HG03439 (cell line): ENCODE results near the gene TMEM119.
A peak's percentile ranks its signal among the peaks of the same experiment; 100 is the strongest.

Source experiments
- ATAC-seq: cut with Tn5 transposase; IDR thresholded peaks from one replicate; pipeline ENCODE4 v1.9.1; 2021; ENCODE audit warnings: mild to moderate bottlenecking, moderate library complexity; ENCODE audit not compliant: unreplicated experiment

TMEM119 gene

DNA sequence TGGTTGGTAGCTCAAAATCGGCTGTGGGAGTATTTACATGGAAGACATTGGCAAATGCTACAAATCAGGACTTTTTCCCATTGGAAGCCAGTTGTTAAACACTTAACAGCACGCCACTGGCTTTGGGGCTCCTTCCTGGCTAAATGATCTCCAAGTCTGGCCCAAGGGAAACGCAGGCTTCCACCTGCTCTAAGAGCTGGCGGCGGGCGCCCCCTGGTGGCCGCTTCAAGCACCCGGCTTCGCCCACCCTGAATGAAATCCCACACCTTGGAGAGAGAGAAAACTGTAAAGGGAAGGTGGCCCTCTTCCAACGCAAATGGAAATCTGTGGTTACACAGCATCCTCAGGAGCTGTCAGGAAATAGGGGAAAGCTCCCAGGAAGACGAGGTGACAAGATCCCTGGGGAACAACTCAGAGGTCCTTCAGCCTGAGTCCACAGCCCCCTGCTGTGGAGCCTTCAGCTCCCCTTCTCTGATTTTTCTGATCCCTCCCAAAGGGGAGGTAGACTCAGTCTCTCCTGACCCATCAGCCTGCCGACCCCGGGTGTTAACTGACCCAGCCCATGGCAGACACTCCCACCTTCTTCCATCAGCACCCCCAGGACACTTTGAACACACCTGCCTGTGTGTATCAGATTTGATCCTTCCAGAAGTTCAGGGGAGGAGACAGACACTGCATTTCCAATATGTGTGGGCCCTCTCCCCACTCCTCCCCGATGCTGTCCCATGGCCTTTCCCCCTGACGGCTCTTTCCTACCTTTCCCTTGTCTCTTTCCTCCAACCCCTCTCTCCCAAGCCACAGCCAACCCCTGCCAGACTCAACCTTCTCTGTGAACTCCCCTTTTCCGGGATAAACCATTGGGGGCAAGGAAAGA, 20.4 kb upstream of the TMEM119 start:
- ATAC-seq, result peak; percentile 43

DNA sequence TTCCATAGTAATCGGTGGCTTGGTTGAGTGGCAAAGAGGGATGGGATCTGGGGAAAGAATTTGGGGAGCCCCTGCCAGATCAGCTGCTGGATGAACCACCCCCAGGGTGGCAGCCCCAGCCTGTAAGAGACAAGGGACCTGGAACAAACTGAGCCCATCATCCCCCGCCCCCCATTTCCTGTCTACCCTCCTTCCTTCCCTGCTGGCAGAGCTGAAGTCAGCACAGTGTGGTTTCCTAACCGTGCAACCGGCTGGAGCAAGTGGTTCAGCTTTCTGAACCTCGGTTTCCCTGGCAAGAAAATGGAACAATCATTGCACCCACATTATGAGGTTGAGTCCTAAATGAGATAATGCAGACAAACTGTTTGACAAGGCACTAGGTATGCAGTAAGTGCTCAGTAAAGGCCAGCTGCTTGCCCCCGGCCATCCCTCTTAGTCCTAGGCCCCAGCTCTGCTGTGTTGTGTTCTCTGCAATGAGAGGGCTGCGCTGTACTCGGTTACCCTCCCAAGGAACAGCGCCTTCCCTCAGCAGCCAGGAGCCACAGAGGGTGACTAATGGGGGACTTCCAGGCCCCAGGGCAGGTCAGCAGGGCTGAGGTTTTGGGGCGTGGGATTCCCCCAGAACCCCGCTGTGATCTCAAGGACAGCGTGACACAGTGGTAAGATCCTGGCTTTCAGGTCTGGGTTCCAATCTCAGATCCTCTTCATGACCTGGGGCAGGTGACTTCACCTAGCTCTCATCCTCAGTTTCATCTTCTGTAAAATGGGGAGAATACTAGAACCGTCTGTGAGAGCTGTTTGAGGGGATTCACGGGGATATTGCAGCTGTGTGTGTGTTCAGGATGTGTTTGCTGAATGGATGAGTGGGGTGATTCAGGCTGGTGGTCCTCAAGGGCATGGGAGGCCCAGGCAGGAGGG, 19.3 kb upstream of the TMEM119 start:
- ATAC-seq, result peak; percentile 87

DNA sequence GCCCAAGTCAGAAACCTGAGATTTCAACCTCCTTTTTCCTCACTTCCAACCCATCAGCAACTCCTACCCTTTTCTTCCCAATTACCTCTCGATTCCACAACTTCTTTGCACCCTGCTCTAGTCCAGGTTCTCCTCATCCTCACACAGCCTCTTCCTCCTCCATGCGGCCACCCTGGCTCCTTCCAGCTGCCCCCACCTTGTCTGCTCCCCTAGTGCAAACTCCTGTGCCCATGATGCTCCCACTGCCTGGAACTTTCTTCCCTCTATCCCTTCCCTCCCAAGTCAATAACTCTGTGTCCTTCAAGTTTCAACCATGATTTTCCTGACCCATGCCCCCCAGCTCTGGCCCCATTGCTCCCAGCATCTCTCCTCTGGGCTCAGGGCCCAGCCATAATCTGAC, 18.5 kb upstream of the TMEM119 start:
- ATAC-seq, result no peak

DNA sequence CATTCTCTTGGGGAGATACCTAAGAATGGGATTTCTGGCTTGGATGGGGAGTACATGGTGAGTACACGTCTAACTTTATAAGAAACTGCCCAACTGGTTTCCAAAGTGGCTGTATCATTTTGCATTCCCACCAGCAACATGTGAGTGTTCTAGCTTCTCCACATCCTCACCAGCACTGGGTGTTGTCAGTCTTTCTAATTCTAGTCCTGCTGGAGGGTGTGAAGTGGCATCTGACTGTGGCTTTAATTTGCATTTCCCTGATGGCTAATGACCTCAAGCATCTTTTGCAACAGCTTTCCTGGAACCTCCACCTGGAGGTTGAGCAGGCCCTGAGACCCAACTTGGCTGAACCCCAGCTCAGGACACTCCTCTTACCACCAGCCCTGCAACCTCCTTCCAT, 18.0 kb upstream of the TMEM119 start:
- no peak for ATAC-seq

DNA sequence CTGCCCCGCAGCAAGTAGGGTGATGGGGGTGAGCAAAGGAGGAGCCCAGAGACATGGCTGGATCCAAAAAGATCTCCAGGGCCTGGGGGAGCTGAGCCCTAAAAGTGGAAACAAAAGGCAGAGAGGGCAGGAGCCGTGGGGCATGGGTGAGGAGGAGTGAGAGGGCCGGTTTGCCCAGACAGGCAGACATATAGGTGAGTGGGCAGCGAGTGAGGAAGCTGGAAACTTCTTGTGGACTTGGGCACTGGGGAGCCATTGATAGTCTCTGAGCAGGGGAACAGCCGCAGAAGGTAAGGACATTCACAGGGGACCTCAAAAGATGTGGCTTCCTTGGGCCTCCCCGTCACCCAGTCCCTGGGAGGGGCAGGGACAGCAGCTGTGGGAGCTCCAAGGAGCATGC, 16.8 kb upstream of the TMEM119 start:
- no peak for ATAC-seq

DNA sequence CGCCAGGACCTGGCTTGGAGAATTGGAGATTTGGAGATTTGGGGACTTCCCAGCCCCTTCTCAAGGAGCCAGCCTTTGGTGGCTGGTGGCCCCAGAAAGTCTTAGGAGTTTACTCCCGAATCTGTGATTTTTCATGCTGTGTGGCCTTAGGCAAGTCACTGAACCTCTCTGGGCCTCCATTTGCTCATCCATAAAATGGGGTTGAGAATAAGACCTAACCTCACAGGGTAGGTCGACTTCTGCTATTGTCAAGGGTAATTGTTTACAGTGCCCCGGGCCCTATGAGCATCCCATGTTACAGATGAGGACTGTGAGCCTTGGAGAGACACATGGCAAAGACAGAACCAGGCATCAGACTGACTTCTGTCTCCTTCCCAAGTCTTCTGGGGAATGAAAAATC, 16.2 kb upstream of the TMEM119 start:
- no peak for ATAC-seq

DNA sequence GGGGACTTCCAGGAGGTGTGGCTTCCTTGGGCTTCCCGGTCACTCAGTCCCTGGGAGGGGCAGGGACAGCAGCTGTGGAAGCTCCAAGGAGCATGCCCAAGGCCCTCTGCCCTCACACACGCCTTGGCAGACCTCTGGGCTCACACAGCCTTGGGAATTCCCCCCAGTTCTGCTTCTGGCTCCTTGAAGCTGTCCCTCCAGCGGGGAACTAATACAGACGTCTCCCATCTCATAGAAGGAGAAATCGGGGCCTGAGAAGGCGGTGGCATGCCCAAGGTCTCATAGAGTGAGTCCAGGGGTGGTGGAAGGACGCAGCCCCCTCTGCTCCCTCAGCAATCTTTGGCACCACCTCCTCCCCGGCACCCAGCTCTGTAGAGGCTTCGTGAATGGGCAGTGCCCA, 15.7 kb upstream of the TMEM119 start:
- ATAC-seq, result no peak

DNA sequence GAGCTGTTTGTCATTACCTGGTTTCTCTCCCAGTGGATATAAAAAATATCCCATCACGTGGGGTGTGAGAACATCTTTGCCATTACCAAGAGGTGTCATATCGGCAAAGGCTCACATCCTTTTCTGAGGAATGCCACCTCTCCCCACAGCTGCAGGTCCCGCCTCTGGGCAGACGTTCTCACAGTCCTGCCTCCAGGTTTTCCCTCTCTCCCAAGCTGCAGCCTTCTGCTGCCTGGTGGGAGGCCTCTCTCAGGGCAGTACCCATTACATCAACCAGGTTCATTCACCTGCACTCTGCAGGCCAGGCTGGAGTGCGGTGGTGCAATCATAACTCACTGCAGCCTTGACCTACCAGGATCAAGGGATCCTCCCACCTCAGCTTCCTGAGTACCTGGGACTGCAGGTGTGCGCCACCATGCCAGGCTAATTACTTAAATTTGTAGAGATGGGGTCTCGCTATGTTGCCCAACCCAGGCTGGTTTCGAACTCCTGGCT, 15.0 kb upstream of the TMEM119 start:
- no peak for ATAC-seq

DNA sequence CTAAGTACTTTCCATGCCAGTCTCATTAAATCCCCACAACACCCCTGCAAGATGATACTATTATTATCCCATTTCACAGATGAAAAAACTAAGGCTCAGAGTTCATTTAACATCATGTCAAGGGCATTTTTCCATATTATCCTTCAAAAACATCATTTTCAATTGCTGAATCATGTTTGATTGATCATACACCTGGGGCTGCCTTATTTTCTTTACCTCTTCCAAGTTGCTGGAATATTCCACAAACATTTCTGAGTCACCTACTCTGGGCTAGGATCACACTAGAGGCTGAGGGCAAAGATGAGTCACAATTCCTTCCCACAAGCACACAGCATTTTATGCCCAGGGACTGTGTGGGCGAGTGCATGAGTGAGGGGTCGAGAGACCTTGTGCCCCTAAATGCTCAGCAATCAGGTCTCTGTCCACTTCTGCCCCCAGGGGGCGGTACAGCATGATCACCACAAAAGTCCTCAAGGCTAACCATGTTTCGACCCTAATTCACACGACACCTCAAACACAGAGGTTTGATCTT, 14.1 kb upstream of the TMEM119 start:
- ATAC-seq, result no peak

DNA sequence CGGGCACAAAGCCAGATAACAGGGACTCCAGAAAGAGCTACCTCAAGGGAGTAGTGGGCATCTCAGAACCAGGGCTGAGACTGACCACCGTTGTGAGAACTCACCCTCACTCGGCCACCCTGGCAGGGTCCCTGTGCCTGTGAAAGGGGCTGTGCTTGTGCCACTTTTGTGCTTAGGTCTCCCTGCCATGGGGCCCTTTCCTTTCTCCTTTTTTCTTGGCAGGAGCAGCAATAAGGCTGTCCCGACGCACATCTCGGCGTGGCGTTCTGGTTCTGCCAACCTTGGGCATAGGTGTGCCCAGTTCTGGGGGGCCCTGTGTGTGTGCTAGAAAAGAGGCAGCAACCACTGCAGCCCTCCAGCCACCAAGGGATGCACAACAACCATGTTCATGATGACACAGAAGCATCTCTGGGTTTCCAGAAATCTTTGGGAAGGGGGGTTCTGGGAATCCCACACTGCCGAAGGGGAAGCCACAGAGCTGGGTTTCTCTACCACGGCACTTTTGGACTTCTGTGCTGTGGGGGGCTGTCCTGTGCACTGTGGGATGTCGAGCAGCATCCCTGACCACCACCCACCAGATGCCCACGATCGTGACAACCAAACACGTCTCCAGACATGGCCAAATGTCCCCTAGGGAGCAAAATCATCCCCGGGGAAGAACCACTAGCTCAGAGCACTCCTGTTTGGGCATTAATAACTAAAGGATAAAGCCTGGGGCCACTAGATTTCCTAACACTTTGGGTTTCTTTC, 13.1 kb upstream of the TMEM119 start:
- no peak for ATAC-seq

DNA sequence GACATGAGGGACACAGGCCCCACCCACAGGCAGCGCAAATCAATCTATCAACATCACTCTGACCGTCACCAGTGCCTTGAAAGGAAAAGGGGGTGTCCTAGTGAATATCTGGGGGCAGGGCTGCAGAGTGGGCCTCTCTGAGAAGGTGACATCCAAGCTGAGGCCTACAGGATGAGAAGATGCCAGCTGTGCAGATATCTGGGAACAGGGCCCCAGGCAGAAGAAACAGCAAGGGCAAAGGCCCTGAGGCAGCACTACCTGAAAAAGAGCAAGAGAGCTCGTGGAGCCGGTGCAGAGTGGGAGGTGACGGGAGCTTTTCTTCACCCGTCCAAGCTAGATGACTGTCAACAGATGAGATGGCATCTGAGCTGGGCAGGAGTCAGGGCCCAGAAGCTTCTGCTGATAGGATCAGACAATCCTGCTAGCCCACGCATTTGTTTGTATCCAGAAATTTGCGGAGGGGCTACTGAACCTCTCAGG, 12.5 kb upstream of the TMEM119 start:
- ATAC-seq, result no peak

DNA sequence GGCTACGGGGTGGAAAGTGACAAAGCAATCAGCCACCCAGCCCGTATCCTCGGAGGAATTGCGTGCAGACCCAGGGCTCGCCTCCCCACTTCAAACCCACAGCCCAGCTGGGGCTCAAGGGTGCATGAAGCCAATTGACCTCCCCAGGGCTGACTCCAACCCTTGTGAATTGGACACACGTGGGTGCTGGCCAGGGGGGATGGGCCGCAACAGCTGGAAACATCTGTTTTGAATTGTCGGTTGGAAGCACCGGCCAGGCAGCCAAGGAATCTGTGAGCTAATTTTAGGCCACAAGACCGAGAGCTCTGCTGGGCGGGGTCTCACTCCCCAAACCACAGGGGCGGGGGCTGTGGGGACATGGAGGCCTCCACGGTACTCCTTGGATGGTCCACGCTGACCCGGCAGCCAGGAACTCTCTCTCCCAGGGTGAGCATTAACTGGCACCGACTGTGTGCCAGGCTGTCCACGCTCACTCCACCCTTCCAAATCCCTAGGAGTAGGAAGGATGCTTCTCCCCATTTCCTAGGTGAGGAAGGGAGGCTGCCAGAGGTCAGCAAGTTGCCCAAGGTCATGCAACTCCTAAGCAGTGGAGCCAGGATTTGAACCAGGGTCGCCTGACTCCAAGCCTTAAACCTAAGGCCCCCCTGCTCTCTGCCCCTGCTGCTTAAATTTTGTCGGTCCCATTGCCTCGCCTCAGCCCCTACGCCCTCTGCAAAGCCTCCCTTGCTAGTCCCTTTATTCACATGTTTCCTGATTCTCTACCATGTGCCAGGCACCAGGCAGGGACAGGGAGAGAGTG, 11.9 kb upstream of the TMEM119 start:
- no peak for ATAC-seq

DNA sequence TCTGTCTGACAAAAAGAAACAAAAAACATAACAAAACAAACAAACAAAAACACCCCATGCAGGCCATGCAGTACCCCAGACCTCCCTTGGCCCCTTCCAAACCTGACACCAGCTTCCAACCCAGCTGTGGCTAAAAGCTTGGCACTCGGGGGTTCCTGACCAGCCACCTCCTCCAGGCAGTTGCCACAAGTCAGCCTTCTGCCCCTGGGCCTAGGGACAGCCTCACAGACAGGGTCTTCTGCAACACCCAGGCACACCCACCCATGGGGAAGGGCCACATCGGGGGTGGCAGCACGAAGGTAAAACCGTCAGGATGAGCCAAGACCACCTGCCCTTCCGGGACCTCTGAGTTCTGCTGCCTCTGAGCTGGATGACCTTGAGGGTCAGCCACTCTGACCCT, 10.7 kb upstream of the TMEM119 start:
- ATAC-seq, result no peak

DNA sequence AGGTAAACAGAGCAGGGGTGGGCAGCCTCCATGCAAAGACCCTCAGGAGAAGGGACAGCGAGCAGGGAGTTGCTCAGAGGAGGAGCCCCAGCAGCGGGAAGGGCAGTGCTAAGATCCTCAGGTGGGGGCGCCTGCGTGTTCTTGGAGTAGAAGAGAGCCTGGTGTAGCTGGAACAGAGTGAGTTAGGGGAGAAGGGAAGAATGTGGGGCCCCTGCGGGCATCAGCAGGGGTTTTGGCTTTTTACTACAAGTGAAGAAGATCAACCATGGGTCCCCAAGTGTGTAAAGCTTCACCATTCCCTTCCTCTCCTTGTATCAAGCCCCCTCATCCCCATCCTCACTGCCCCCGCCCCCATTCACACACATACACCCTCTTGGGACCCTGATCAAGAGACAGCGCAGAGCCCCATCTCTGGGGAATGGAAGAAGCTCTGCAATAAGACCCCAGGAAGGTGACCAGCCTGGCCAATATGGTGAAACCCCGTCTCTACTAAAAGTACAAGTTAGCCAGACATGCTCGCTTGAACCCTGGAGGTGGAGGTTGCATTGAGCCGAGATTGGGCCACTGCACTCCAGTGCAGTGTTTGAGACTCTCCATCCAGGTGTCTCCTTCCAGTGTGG, 10.2 kb upstream of the TMEM119 start:
- ATAC-seq, result no peak

DNA sequence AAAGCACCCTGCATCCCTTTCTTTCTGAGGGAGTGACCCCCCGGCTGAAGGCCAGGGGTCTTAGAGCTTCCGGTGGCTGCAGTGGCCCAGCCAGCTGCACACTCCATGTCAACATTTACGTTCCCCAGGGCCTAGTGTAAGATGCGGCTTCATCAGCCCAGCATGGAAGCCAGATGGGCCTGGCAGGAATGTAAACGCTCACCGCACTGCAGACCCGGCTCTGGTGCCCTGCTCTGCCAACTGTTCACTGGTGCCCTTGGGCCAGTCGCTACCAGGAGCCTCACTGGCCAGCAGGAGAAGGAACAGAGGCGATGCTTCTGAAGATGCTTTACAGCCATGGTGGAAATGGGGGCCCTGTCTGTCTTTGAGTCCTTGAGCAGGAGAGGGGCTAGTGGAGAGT, 8.6 kb upstream of the TMEM119 start:
- no peak for ATAC-seq

DNA sequence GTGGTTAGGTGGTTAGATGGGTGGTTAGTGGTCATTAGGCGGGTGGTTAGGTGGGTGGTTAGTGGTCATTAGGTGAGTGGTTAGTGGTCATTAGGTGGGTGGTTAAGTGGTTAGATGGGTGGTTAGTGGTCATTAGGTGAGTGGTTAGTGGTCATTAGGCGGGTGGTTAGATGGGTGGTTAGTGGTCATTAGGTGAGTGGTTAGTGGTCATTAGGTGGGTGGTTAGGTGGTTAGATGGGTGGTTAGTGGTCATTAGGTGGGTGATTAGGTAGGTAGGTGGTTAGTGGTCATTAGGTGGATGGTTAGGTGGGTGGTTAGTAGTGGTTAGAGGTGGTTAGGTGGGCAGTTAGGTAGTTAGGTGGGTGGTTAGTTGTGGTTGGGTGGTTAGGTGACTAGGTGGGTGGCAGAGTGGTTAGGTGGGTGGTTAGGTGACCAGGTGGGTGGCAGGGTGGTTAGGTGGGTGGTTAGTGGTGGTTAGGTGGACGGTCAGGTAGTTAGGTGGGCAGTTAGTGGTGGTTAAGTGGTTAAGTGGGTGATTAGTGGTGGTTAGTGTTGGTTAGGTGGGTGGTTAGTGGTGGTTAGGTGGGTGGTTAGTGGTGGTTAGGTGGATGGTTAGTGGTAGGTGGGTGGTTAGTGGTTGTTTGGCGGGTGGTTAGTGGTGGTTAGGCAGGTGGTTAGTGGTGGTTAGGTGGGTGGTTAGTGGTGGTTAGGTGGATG, 8.0 kb upstream of the TMEM119 start:
- ATAC-seq, result no peak

DNA sequence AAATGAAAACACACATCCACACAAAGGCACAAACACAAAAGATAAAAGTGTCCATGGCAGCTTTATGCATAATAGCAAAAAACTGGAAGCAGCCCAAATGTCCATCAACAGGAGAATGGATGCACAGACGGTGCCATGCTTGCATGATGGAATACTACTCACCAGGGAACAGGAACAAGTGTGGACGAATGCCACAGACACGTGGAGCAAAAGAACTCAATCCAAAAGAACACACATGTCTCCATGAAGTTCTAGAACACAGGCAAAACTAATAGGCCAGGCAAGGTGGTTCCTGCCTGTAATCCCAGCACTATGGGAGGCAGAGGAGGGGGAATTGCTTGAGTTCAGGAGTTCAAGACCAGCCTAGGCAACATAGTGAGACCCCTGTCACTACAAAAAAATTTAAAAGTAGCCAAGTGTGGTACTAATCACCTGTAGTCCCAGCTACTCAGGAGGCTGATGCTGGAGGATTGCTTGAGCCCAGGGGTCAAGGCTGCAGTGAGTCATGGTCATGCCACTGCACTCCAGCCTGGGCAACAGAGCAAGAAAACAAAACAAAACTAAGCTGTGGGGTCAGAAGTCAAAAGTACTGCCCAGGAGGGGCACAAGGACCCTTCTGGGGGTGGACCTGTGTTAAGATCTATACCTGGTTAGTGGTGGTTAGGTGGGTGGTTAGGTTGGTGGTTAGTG, 7.3 kb upstream of the TMEM119 start:
- no peak for ATAC-seq
